HepG2 (cell line): ENCODE measurements around the gene GDI1. TPM values are rescaled to one million over a fixed set of nuclear protein-coding genes. Genes with fewer than 3 reads are reported as not detected.
A peak's percentile ranks its signal among the peaks of the same experiment; 100 is the strongest.

Experiments
- CERS6 ChIP-seq: sonication (generic); formaldehyde crosslinking; IDR thresholded peaks from 2 replicates; pipeline ENCODE4 v1.5.0; 2020; ENCODE audit warnings: missing genetic modification reagents
- CHCHD3 ChIP-seq: sonication (generic); formaldehyde crosslinking; IDR thresholded peaks from 2 replicates; pipeline ENCODE4 v1.8.0; 2022; ENCODE audit warnings: mild to moderate bottlenecking, missing genetic modification reagents, moderate library complexity
- LRRFIP1 ChIP-seq: sonication (generic); formaldehyde crosslinking; conservative IDR thresholded peaks from 2 replicates; pipeline ENCODE4 v1.4.0; 2020; ENCODE audit warnings: missing genetic modification reagents
- PCBP2 ChIP-seq: fragments of 200-400 bp; formaldehyde crosslinking; optimal IDR thresholded peaks from 2 replicates; pipeline ENCODE3; 2018; ENCODE audit warnings: low read length, low read depth; ENCODE audit not compliant: poor library complexity, severe bottlenecking
- RNF219 ChIP-seq: sonication (generic); formaldehyde crosslinking; IDR thresholded peaks from 2 replicates; pipeline ENCODE4 v1.5.0; 2020; ENCODE audit warnings: mild to moderate bottlenecking, missing genetic modification reagents
- ZBTB37 ChIP-seq: sonication (generic); formaldehyde crosslinking; IDR thresholded peaks from 2 replicates; pipeline ENCODE4 v1.4.0; 2020; ENCODE audit warnings: mild to moderate bottlenecking, missing genetic modification reagents
- ZNF605 ChIP-seq: sonication (generic); formaldehyde crosslinking; IDR thresholded peaks from 2 replicates; pipeline ENCODE4 v1.8.0; 2022; ENCODE audit warnings: mild to moderate bottlenecking, missing genetic modification reagents
- polyA plus RNA-seq, 8 experiments: library from polyadenylated mRNA; depleted of rRNA in 3 of 8; stranded (reverse) in 7 of 8; unstranded in 1 of 8; fragments of >200 nt; fragmentation: Illumina TruSeq in 4 of 8; extraction: Trizol in 4 of 8; gene quantifications; 2 replicates each; pipeline versions ENCODE4 v1.2.1 to v1.2.3, GENCODE V29; 2011 to 2016; ENCODE audit warnings: low read depth in 4 of 8, missing spikeins in 1 of 8, mixed read lengths in 1 of 8; ENCODE audit not compliant: insufficient read depth in 1 of 8
- total RNA-seq, 5 experiments: library from RNA; depleted of rRNA; stranded (reverse); fragments of >200 nt; fragmentation: Illumina TruSeq; extraction: Trizol; gene quantifications; 2 replicates each; pipeline ENCODE4 v1.2.3, GENCODE V29; 2016; ENCODE audit warnings: low read depth in 1 of 5
- TF ChIP-seq, protein P1 (sequence below): IDR thresholded peaks from 2 replicates; pipeline ENCODE4 v1.6.1; 2016; ENCODE audit warnings: missing compliant biosample characterization, missing genetic modification reagents, borderline replicate concordance
- TF ChIP-seq, protein P2 (sequence below): sonication (generic); formaldehyde crosslinking; conservative IDR thresholded peaks from 2 replicates; pipeline ENCODE4 v1.5.0; 2020; ENCODE audit warnings: missing genetic modification reagents
- TF ChIP-seq, protein P3 (sequence below): sonication (generic); formaldehyde crosslinking; IDR thresholded peaks from 2 replicates; pipeline ENCODE4 v1.4.0; 2020; ENCODE audit warnings: missing genetic modification reagents, borderline replicate concordance
- TF ChIP-seq, protein P4 (sequence below): sonication (generic); formaldehyde crosslinking; IDR thresholded peaks from 2 replicates; pipeline ENCODE4 v1.4.0; 2020; ENCODE audit warnings: missing genetic modification reagents

GDI1 gene
- total and polyA plus RNA-seq, 2 of the 13 experiments (the other 11 are each of a cell fraction or from before 2014, with no cell fraction given) = 17.4 to 105 TPM

GRCh38 chrX:154428176-154429171, 8.5 kb upstream of the GDI1 start, which contains the start of gene ATP6AP1 (continued):
- no peak for TF ChIP-seq LRRFIP1 (CRISPR knock-in tag)
- TF ChIP-seq, protein P1, sequence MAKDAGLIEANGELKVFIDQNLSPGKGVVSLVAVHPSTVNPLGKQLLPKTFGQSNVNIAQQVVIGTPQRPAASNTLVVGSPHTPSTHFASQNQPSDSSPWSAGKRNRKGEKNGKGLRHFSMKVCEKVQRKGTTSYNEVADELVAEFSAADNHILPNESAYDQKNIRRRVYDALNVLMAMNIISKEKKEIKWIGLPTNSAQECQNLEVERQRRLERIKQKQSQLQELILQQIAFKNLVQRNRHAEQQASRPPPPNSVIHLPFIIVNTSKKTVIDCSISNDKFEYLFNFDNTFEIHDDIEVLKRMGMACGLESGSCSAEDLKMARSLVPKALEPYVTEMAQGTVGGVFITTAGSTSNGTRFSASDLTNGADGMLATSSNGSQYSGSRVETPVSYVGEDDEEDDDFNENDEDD = peak; percentile 18; the same call in 1 of the 2 replicates
- no peak for TF ChIP-seq ZNF605 (CRISPR knock-in tag)
- no peak for TF ChIP-seq PCBP2
- TF ChIP-seq, protein P2, sequence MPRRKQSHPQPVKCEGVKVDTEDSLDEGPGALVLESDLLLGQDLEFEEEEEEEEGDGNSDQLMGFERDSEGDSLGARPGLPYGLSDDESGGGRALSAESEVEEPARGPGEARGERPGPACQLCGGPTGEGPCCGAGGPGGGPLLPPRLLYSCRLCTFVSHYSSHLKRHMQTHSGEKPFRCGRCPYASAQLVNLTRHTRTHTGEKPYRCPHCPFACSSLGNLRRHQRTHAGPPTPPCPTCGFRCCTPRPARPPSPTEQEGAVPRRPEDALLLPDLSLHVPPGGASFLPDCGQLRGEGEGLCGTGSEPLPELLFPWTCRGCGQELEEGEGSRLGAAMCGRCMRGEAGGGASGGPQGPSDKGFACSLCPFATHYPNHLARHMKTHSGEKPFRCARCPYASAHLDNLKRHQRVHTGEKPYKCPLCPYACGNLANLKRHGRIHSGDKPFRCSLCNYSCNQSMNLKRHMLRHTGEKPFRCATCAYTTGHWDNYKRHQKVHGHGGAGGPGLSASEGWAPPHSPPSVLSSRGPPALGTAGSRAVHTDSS (CRISPR knock-in tag) = no peak
- TF ChIP-seq, protein P3, sequence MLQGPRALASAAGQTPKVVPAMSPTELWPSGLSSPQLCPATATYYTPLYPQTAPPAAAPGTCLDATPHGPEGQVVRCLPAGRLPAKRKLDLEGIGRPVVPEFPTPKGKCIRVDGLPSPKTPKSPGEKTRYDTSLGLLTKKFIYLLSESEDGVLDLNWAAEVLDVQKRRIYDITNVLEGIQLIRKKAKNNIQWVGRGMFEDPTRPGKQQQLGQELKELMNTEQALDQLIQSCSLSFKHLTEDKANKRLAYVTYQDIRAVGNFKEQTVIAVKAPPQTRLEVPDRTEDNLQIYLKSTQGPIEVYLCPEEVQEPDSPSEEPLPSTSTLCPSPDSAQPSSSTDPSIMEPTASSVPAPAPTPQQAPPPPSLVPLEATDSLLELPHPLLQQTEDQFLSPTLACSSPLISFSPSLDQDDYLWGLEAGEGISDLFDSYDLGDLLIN (CRISPR knock-in tag) = no peak
- no peak for TF ChIP-seq ZBTB37 (CRISPR knock-in tag)
- no peak for TF ChIP-seq RNF219 (CRISPR knock-in tag)
- no peak for TF ChIP-seq CERS6
- TF ChIP-seq CHCHD3 = 0 out of 2 replicates have a peak, but pooled peaks have one; percentile 24
- TF ChIP-seq, protein P4, sequence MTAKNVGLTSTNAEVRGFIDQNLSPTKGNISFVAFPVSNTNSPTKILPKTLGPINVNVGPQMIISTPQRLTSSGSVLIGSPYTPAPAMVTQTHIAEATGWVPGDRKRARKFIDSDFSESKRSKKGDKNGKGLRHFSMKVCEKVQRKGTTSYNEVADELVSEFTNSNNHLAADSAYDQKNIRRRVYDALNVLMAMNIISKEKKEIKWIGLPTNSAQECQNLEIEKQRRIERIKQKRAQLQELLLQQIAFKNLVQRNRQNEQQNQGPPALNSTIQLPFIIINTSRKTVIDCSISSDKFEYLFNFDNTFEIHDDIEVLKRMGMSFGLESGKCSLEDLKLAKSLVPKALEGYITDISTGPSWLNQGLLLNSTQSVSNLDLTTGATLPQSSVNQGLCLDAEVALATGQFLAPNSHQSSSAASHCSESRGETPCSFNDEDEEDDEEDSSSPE = peak; percentile 58; the same call in 1 of the 2 replicates
